GM23338 (cell line): ENCODE results near the gene TDO2. TPM values are rescaled to one million over a fixed set of nuclear protein-coding genes. Genes with fewer than 3 reads are reported as not detected.

Experiments used
- ATAC-seq: fragments of 200-7000 bp; cut with Tn5 transposase; 3 replicates; pipeline ENCODE4 v1.9.1; 2020
- DNase-seq: peaks from one replicate; pipeline ENCODE4 v3.0.0-alpha.2; 2015; ENCODE audit warnings: low spot score
- H2AFZ ChIP-seq: fragments of 200-600 bp; sonication (generic); 2 replicates; pipeline ENCODE4 v1.8.0; 2016; ENCODE audit warnings: antibody characterized with exemption, mild to moderate bottlenecking, moderate library complexity
- H3F3A ChIP-seq: fragments of 200-600 bp; sonication (generic); replicated peaks from 2 replicates; pipeline ENCODE4 v1.8.0; 2017; ENCODE audit warnings: antibody characterized with exemption, mixed run types, low read depth
- H3K27ac ChIP-seq: fragments of 200-600 bp; sonication (generic); 2 replicates; pipeline ENCODE4 v1.6.1; 2016; ENCODE audit warnings: low read depth
- H3K27me3 ChIP-seq: fragments of 200-600 bp; sonication (generic); 2 replicates; pipeline ENCODE4 v1.8.0; 2016; ENCODE audit warnings: mild to moderate bottlenecking, mixed run types, moderate library complexity; ENCODE audit not compliant: insufficient read depth
- H3K36me3 ChIP-seq: fragments of 200-600 bp; sonication (generic); 2 replicates; pipeline ENCODE4 v1.8.0; 2016; ENCODE audit warnings: mild to moderate bottlenecking; ENCODE audit not compliant: insufficient read depth
- H3K4me1 ChIP-seq: fragments of 200-600 bp; sonication (generic); 2 replicates; pipeline ENCODE4 v1.8.0; 2016; ENCODE audit warnings: mild to moderate bottlenecking, moderate library complexity; ENCODE audit not compliant: insufficient read depth
- H3K4me2 ChIP-seq: fragments of 200-600 bp; sonication (generic); 2 replicates; pipeline ENCODE4 v1.7.1; 2017; ENCODE audit warnings: mixed run types
- H3K4me3 ChIP-seq: fragments of 200-600 bp; sonication (generic); 2 replicates; pipeline ENCODE4 v1.6.1; 2016; ENCODE audit warnings: mixed run types
- H3K79me2 ChIP-seq: fragments of 200-600 bp; sonication (generic); replicated peaks from 2 replicates; pipeline ENCODE4 v1.8.0; 2017; ENCODE audit warnings: mild to moderate bottlenecking; ENCODE audit not compliant: insufficient read depth
- H3K9me2 ChIP-seq: fragments of 200-600 bp; sonication (generic); 2 replicates; pipeline ENCODE4 v1.8.0; 2017; ENCODE audit not compliant: insufficient read depth
- H4K20me1 ChIP-seq: fragments of 200-600 bp; sonication (generic); replicated peaks from 2 replicates; pipeline ENCODE4 v1.8.0; 2017; ENCODE audit warnings: mild to moderate bottlenecking; ENCODE audit not compliant: insufficient read depth
- H3K27ac Mint-ChIP-seq: 2 replicates; pipeline ENCODE4 v1.8.0; 2020; ENCODE audit warnings: inconsistent platforms, mild to moderate bottlenecking, moderate library complexity, mixed read lengths
- H3K27me3 Mint-ChIP-seq: 3 replicates; pipeline ENCODE4 v1.8.0; 2022; ENCODE audit warnings: low read depth, mild to moderate bottlenecking, moderate library complexity, mixed read lengths, inconsistent platforms; ENCODE audit not compliant: insufficient read depth, poor library complexity
- H3K36me3 Mint-ChIP-seq: 3 replicates; pipeline ENCODE4 v1.8.0; 2021; ENCODE audit warnings: low read depth, mild to moderate bottlenecking, inconsistent platforms, moderate library complexity, mixed read lengths
- H3K4me1 Mint-ChIP-seq: 3 replicates; pipeline ENCODE4 v1.8.0; 2020; ENCODE audit warnings: mild to moderate bottlenecking, inconsistent platforms, mixed read lengths
- H3K4me3 Mint-ChIP-seq: 3 replicates; pipeline ENCODE4 v1.8.0; 2021; ENCODE audit warnings: moderate library complexity, mild to moderate bottlenecking, inconsistent platforms, mixed read lengths
- H3K9me3 Mint-ChIP-seq: 3 replicates; pipeline ENCODE4 v1.8.0; 2020; ENCODE audit warnings: moderate library complexity, mild to moderate bottlenecking, inconsistent platforms, mixed read lengths
- CREB1 ChIP-seq: fragments of 250-450 bp; sonication (Bioruptor Pico); IDR thresholded peaks from 2 replicates; pipeline ENCODE4 v1.5.0; 2020; ENCODE audit warnings: low read depth, mild to moderate bottlenecking, moderate library complexity
- CTCF ChIP-seq, 2 experiments: fragments of 200-600 bp in 1 of 2; sonication (generic) in 1 of 2; conservative IDR thresholded peaks; 2 replicates each; pipeline versions ENCODE4 v1.5.1 to v1.6.1; 2016 to 2017; ENCODE audit warnings: antibody characterized with exemption in 2 of 2, low read depth in 2 of 2, mild to moderate bottlenecking in 2 of 2, moderate library complexity in 1 of 2
- ETS1 ChIP-seq: IDR thresholded peaks from 2 replicates; pipeline ENCODE4 v1.6.1; 2016; ENCODE audit warnings: antibody characterized with exemption
- EZH2 ChIP-seq: fragments of 200-600 bp; sonication (generic); IDR thresholded peaks from one replicate; pipeline ENCODE4 v1.8.0; 2017; ENCODE audit warnings: antibody characterized with exemption, mild to moderate bottlenecking, low read depth; ENCODE audit not compliant: unreplicated experiment
- EZH2phosphoT487 ChIP-seq: fragments of 200-600 bp; sonication (generic); IDR thresholded peaks from one replicate; pipeline ENCODE4 v1.8.1; 2018; ENCODE audit warnings: antibody characterized with exemption; ENCODE audit not compliant: unreplicated experiment
- JUNB ChIP-seq: IDR thresholded peaks from one replicate; pipeline ENCODE4 v1.6.1; 2016; ENCODE audit warnings: antibody characterized with exemption; ENCODE audit not compliant: unreplicated experiment
- NANOG ChIP-seq: IDR thresholded peaks from 2 replicates; pipeline ENCODE4 v1.6.1; 2016; ENCODE audit warnings: antibody characterized with exemption, borderline replicate concordance
- POLR2AphosphoS5 ChIP-seq: IDR thresholded peaks from 2 replicates; pipeline ENCODE4 v1.6.1; 2016; ENCODE audit warnings: antibody characterized with exemption, low read depth
- STAT1 ChIP-seq: IDR thresholded peaks from one replicate; pipeline ENCODE4 v1.6.1; 2016; ENCODE audit warnings: antibody characterized with exemption; ENCODE audit not compliant: unreplicated experiment
- ZNF114 ChIP-seq: fragments of 250-450 bp; sonication (Bioruptor Pico); IDR thresholded peaks from 2 replicates; pipeline ENCODE4 v1.5.0; 2020; ENCODE audit warnings: mild to moderate bottlenecking, moderate library complexity
- ZNF331 ChIP-seq: fragments of 250-450 bp; sonication (Bioruptor Pico); IDR thresholded peaks from 2 replicates; pipeline ENCODE4 v1.5.0; 2020; ENCODE audit warnings: low read depth, mild to moderate bottlenecking, moderate library complexity
- polyA plus RNA-seq: library from polyadenylated mRNA; unstranded; fragments of >200 nt; fragmentation: Nextera tagmentation; extraction: Ambion mirVana; gene quantifications from 2 replicates; pipeline ENCODE4 v1.2.1, GENCODE V29; 2016
- total RNA-seq: library from RNA; depleted of rRNA; stranded (reverse); fragments of >200 nt; shearing (Covaris generic); gene quantifications from 2 replicates; pipeline ENCODE4 v1.2.3, GENCODE V29; 2014
- TF ChIP-seq, protein P1 (sequence below): fragments of 250-450 bp; sonication (Bioruptor Pico); IDR thresholded peaks from 2 replicates; pipeline ENCODE4 v1.5.0; 2020; ENCODE audit warnings: mild to moderate bottlenecking, moderate library complexity
- TF ChIP-seq, protein P2 (sequence below): IDR thresholded peaks from one replicate; pipeline ENCODE4 v1.6.1; 2018; ENCODE audit warnings: antibody characterized with exemption; ENCODE audit not compliant: unreplicated experiment

Gene TDO2
- total and polyA plus RNA-seq, 2 experiments from 2014 or later: 0.10 TPM; not detected in 1

GRCh38 chr4:155924637-155925036 lies 21.1 kb downstream of the TDO2 start:
- H3K4me3 Mint-ChIP-seq: no peak overlapping the region
- H3K36me3 Mint-ChIP-seq: peaks cover 10% of the 10 kb centered on the region; the same call in 2 of the 3 replicates
- TF ChIP-seq, protein P1, sequence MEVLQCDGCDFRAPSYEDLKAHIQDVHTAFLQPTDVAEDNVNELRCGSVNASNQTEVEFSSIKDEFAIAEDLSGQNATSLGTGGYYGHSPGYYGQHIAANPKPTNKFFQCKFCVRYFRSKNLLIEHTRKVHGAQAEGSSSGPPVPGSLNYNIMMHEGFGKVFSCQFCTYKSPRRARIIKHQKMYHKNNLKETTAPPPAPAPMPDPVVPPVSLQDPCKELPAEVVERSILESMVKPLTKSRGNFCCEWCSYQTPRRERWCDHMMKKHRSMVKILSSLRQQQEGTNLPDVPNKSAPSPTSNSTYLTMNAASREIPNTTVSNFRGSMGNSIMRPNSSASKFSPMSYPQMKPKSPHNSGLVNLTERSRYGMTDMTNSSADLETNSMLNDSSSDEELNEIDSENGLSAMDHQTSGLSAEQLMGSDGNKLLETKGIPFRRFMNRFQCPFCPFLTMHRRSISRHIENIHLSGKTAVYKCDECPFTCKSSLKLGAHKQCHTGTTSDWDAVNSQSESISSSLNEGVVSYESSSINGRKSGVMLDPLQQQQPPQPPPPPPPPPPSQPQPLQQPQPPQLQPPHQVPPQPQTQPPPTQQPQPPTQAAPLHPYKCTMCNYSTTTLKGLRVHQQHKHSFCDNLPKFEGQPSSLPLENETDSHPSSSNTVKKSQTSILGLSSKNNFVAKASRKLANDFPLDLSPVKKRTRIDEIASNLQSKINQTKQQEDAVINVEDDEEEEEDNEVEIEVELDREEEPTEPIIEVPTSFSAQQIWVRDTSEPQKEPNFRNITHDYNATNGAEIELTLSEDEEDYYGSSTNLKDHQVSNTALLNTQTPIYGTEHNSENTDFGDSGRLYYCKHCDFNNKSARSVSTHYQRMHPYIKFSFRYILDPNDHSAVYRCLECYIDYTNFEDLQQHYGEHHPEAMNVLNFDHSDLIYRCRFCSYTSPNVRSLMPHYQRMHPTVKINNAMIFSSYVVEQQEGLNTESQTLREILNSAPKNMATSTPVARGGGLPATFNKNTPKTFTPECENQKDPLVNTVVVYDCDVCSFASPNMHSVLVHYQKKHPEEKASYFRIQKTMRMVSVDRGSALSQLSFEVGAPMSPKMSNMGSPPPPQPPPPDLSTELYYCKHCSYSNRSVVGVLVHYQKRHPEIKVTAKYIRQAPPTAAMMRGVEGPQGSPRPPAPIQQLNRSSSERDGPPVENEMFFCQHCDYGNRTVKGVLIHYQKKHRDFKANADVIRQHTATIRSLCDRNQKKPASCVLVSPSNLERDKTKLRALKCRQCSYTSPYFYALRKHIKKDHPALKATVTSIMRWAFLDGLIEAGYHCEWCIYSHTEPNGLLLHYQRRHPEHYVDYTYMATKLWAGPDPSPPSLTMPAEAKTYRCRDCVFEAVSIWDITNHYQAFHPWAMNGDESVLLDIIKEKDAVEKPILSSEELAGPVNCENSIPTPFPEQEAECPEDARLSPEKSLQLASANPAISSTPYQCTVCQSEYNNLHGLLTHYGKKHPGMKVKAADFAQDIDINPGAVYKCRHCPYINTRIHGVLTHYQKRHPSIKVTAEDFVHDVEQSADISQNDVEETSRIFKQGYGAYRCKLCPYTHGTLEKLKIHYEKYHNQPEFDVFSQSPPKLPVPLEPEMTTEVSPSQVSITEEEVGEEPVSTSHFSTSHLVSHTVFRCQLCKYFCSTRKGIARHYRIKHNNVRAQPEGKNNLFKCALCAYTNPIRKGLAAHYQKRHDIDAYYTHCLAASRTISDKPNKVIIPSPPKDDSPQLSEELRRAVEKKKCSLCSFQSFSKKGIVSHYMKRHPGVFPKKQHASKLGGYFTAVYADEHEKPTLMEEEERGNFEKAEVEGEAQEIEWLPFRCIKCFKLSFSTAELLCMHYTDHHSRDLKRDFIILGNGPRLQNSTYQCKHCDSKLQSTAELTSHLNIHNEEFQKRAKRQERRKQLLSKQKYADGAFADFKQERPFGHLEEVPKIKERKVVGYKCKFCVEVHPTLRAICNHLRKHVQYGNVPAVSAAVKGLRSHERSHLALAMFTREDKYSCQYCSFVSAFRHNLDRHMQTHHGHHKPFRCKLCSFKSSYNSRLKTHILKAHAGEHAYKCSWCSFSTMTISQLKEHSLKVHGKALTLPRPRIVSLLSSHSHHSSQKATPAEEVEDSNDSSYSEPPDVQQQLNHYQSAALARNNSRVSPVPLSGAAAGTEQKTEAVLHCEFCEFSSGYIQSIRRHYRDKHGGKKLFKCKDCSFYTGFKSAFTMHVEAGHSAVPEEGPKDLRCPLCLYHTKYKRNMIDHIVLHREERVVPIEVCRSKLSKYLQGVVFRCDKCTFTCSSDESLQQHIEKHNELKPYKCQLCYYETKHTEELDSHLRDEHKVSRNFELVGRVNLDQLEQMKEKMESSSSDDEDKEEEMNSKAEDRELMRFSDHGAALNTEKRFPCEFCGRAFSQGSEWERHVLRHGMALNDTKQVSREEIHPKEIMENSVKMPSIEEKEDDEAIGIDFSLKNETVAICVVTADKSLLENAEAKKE (CRISPR knock-in tag): no peak
- TF ChIP-seq CREB1 (CRISPR knock-in tag) (no peak), EZH2 (no peak), ETS1 (no peak), JUNB (no peak), CTCF (conservative IDR thresholded peaks at IDR 0.05; ENCODE audit: low read depth in 2 of 2) (no peak), NANOG (no peak), ZNF114 (CRISPR knock-in tag) (no peak), STAT1 (no peak), POLR2AphosphoS5 (no peak), ZNF331 (no peak), EZH2phosphoT487 (no peak)
- TF ChIP-seq, protein P2, sequence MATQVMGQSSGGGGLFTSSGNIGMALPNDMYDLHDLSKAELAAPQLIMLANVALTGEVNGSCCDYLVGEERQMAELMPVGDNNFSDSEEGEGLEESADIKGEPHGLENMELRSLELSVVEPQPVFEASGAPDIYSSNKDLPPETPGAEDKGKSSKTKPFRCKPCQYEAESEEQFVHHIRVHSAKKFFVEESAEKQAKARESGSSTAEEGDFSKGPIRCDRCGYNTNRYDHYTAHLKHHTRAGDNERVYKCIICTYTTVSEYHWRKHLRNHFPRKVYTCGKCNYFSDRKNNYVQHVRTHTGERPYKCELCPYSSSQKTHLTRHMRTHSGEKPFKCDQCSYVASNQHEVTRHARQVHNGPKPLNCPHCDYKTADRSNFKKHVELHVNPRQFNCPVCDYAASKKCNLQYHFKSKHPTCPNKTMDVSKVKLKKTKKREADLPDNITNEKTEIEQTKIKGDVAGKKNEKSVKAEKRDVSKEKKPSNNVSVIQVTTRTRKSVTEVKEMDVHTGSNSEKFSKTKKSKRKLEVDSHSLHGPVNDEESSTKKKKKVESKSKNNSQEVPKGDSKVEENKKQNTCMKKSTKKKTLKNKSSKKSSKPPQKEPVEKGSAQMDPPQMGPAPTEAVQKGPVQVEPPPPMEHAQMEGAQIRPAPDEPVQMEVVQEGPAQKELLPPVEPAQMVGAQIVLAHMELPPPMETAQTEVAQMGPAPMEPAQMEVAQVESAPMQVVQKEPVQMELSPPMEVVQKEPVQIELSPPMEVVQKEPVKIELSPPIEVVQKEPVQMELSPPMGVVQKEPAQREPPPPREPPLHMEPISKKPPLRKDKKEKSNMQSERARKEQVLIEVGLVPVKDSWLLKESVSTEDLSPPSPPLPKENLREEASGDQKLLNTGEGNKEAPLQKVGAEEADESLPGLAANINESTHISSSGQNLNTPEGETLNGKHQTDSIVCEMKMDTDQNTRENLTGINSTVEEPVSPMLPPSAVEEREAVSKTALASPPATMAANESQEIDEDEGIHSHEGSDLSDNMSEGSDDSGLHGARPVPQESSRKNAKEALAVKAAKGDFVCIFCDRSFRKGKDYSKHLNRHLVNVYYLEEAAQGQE: no peak
- ATAC-seq: no peak
- H3K4me1 Mint-ChIP-seq: no peaks in the 10 kb centered on the region
- Histone ChIP-seq H4K20me1 (no peaks in the 10 kb centered on the region), H3K36me3 (peaks cover 9% of the 10 kb centered on the region; the same call in 1 of the 2 replicates), H3K9me2 (0 out of 2 replicates have a peak, but pooled peaks cover 6% of the 10 kb centered on the region), H3K4me1 (no peaks in the 10 kb centered on the region), H3K4me3 (no peak overlapping the region), H3K27me3 (no peaks in the 10 kb centered on the region), H3K79me2 (no peaks in the 10 kb centered on the region), H3K27ac (no peak overlapping the region), H2AFZ (0 out of 2 replicates have a peak overlapping the region, but pooled peaks have one; percentile 32), H3F3A (no peaks in the 10 kb centered on the region), H3K4me2 (no peak overlapping the region)
- no peak overlapping the region for H3K27ac Mint-ChIP-seq
- no peak for DNase-seq
- no peaks in the 10 kb centered on the region for H3K27me3 Mint-ChIP-seq
- peaks cover 14% of the 10 kb centered on the region for H3K9me3 Mint-ChIP-seq
